Astrocyte (in vitro differentiated cells and primary cell): ENCODE measurements around the gene C16orf46.

Experiments used
- CTCF ChIP-seq: IDR thresholded peaks from 2 replicates; pipeline ENCODE4 v1.5.1; 2011; ENCODE audit warnings: low read depth, mild to moderate bottlenecking, inconsistent platforms, low read length, moderate library complexity; ENCODE audit not compliant: insufficient read depth
- EZH2 ChIP-seq: IDR thresholded peaks from 2 replicates; pipeline ENCODE4 v1.6.1; 2012; ENCODE audit warnings: mild to moderate bottlenecking, low read length, inconsistent platforms; ENCODE audit not compliant: insufficient read depth

GRCh38 chr16:81066681-81067080 lies 10.4 kb downstream of the C16orf46 start:
- no peak for TF ChIP-seq EZH2
- TF ChIP-seq CTCF, result no peak
